HEK293T (cell line): ENCODE measurements around the gene USP26.
"Not testable (repeated sequence)": the region's sequence is repeated elsewhere in the genome, so short reads cannot be mapped to it uniquely, and the experiment has no call there.

Experiments used
- CTCF ChIA-PET: fragments of 350-600 bp; formaldehyde crosslinking; extraction: SDS; loops from one replicate; lab custom pipeline; 2021; ENCODE audit warnings: antibody characterized with exemption, inconsistent platforms; lab: Yijun Ruan, JAX
- POLR2A ChIA-PET: fragments of 350-600 bp; formaldehyde crosslinking; extraction: SDS; loops from one replicate; lab custom pipeline; 2020; ENCODE audit warnings: antibody characterized with exemption, inconsistent platforms; lab: Yijun Ruan, JAX
- DNase-seq: peaks from one replicate; pipeline ENCODE4 v3.0.0; 2012; ENCODE audit warnings: mixed read lengths; ENCODE audit errors: extremely low spot score
- ARNT ChIP-seq: fragments of 450-650 bp; IDR thresholded peaks from 2 replicates; pipeline ENCODE4 v1.6.1; 2017; ENCODE audit warnings: mild to moderate bottlenecking
- BHLHE40 ChIP-seq: fragments of 450-650 bp; IDR thresholded peaks from 2 replicates; pipeline ENCODE4 v1.6.1; 2016; ENCODE audit warnings: mild to moderate bottlenecking, moderate library complexity, borderline replicate concordance
- ELF4 ChIP-seq: fragments of 450-650 bp; IDR thresholded peaks from 2 replicates; pipeline ENCODE4 v1.6.1; 2017; ENCODE audit warnings: antibody characterized with exemption
- FOXA1 ChIP-seq: fragments of 450-650 bp; IDR thresholded peaks from 2 replicates; pipeline ENCODE4 v1.6.1; 2016; ENCODE audit warnings: mild to moderate bottlenecking
- FOXK2 ChIP-seq: fragments of 450-650 bp; IDR thresholded peaks from 2 replicates; pipeline ENCODE4 v1.6.1; 2016; ENCODE audit warnings: mild to moderate bottlenecking
- HDGF ChIP-seq: fragments of 450-650 bp; IDR thresholded peaks from 2 replicates; pipeline ENCODE4 v1.6.1; 2017; ENCODE audit warnings: antibody characterized with exemption, borderline replicate concordance
- L3MBTL2 ChIP-seq: fragments of 450-650 bp; conservative IDR thresholded peaks from 2 replicates; pipeline ENCODE4 v1.6.1; 2016; ENCODE audit warnings: mild to moderate bottlenecking
- LEF1 ChIP-seq: fragments of 450-650 bp; IDR thresholded peaks from 2 replicates; pipeline ENCODE4 v1.6.1; 2017; ENCODE audit warnings: mild to moderate bottlenecking, borderline replicate concordance
- NFRKB ChIP-seq: fragments of 450-650 bp; IDR thresholded peaks from 2 replicates; pipeline ENCODE4 v1.6.1; 2016; ENCODE audit warnings: mild to moderate bottlenecking, moderate library complexity
- PKNOX1 ChIP-seq: fragments of 450-650 bp; IDR thresholded peaks from 2 replicates; pipeline ENCODE4 v1.6.1; 2016
- SP1 ChIP-seq: fragments of 450-650 bp; IDR thresholded peaks from 2 replicates; pipeline ENCODE4 v1.6.1; 2017
- SUZ12 ChIP-seq: fragments of 450-650 bp; IDR thresholded peaks from 2 replicates; pipeline ENCODE4 v1.6.1; 2016; ENCODE audit warnings: mild to moderate bottlenecking

The USP26 gene

GRCh38 chrX:132986556-132986955 is 110.4 kb downstream of the USP26 start:
- no peak for TF ChIP-seq SP1
- TF ChIP-seq LEF1 = no peak
- TF ChIP-seq FOXK2 = no peak
- TF ChIP-seq NFRKB = no peak
- no peak for TF ChIP-seq FOXA1
- no peak for TF ChIP-seq ELF4
- TF ChIP-seq HDGF = no peak
- TF ChIP-seq ARNT = no peak
- DNase-seq = no peak
- ChIA-PET POLR2A (no interaction called here), CTCF (no interaction called here)

- DNase-seq = no peak
- ChIA-PET POLR2A (no interaction called here), CTCF (no interaction called here)
- TF ChIP-seq NFRKB (no peak), FOXK2 (no peak), PKNOX1 (no peak), HDGF (no peak), ELF4 (no peak), SP1 (no peak), SUZ12 (no peak)
These were observed 112.8 kb downstream of the USP26 start for GRCh38 chrX:132984058-132984650.

- DNase-seq = no peak
- ChIA-PET POLR2A (no interaction called here), CTCF (interaction anchor here (0.5 kb wide), 1 partner anchor 1278 kb away, joined by 4 read pairs; no protein-coding TSS in a partner anchor)
- no peak for TF ChIP-seq BHLHE40
- no peak for TF ChIP-seq NFRKB
- no peak for TF ChIP-seq L3MBTL2
- no peak for TF ChIP-seq FOXA1
- no peak for TF ChIP-seq PKNOX1
- TF ChIP-seq SP1 = no peak
These were observed 113.4 kb downstream of the USP26 start for GRCh38 chrX:132983496-132983895.

GRCh38 chrX:132980035-132980434 is 116.9 kb downstream of the USP26 start:
- CTCF ChIA-PET, POLR2A ChIA-PET: not testable (repeated sequence)

More at GRCh38 chrX:132980035-132980434, 116.9 kb downstream of the USP26 start:
- not testable (repeated sequence) for DNase-seq
